ENCODE results near the gene GPR153.

The GPR153 gene

DNA sequence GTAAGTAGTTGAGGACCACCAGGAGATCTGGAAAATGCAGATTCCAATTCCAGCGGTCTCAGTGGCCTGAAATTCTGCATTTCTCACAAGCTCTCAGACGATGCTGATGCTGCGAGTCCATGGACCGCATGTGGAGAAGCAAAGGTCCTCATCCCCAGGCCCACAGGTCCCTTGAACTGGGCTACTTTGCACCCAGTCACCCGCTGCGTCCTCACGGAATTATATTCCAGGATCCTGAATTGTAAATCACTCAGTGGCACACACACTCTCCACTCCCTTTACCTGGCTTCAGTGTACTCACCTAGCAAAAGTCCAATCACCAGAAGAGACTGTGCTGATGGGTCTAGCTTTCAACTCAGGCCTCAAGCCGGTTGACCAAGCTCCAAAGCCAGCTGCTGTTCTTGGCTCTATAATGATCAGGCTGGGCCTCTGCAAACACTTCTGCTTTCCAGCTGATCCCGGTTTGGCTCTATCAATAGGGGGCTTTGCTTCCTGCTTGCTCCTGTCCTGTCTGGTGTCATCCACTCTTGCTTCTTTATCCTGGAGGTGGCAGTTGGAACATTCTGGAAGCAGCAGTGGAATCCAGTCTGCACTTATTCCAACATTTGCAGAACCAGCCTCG lies 60.6 kb downstream of the GPR153 start:
- no peak for DNase-seq (ENCODE audit: low read depth in 2 of 2)

DNA sequence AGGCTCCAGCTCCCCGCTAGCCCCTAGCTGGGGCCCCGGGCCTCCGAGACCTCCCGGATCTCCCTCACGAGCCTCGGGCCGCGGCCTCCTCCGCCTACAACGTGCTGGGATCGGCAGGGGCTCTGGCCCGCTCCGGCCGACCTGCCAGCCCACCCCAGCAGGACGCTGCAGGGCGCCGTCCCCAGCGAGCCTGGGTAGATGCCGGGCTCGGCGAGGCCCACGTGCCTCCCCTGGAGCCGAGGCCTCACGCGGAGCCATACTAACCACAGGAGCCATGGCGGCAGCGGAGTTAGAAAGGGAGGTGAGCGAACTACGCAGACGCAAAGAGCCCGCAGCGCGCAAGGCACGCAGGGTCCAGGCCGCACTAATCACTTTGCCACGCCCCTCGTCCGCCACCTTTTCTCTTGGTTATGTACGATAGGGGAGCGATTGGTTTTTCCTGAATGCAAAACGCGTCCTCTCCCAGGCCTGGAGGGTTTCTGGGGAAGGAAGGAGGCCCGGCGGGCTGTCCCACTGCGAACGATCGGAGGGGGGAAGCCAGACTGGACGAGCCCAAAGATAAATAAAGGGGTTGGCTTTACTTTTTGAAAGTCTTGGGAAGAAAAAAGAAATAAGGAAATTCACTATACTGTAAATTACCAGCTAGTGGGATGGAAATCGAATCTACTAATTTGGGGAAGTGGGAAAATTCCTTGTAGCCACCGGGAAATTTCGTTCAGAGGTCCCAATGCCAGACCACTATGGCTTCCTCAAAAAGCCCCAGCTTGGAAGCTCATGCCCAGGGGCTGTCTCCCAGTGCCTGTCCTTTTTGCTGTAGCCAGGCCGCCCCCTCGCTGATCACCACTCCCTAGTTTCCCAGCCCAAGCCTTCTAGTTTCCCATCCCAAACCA lies 61.4 kb downstream of the GPR153 start, which contains the start of gene RPL22:
Gene RPL22, minus strand, starts transcription at position 298 of the 890 bp plus-strand sequence. Its CDS starts 22 bp downstream, at position 276.
- peak; percentile 91 to 93 for DNase-seq (ENCODE audit: low read depth in 2 of 2)

DNA sequence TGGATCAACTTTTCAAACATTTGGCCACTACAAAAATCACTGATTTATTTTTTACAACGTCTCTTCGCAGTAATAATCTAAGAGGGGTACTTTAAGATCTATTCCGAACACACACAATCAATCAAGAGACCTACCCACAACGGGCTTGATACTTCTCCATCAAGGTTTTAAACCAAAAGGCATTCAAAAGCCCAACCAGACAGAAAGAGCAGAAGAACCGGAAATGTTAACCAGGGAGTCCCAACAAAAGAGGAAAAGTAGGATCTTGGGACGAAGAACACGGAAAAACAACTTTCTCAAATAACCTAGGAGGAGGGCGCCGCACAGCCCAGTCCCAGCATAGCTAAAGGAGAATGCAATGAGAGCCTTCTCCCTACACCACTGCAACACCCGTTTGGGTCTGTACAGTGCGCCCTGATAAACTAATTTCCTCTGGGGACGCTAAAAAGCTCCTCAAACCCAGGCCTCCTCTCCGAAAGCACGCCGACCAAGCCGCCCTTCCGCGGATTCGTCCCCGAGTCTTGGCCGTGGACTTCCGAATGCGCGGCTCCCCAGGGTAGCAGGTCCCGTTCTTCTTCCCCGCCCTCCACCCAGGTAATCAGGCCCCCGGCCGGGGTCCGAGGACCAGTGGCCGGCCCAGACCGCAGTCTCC lies 62.1 kb downstream of the GPR153 start:
- no peak for DNase-seq (ENCODE audit: low read depth in 2 of 2)

DNA sequence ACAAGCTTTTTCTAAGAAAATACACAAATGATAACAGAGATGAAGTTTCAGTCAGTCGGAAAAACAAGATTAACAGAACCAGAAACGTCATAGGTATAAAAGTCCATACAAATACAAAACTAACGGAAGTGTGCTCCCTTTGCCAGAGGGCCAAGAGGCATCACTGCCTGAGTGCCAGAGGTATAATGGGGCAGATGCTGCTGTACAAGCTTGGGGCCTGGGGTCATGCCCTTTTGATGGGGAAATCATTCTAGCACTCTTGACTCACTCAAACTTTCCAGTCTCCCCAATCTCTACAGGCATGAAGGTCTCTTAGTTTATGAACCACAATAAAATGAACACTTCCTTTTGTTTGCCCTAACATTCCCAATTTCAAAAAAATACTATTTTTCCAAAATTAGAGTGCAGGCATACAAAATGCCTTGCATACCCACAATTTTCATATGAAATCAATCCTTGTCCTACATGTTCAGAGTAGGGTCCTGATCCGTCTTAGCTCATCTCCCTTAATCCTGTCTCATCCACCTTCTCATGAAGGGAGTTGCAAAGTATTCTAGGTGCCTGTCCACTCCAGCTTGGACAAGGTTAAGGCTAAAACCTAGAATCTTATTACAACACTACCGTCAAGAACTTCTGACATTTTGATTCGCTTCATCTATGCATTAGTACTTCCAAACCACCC lies 63.0 kb downstream of the GPR153 start:
- DNase-seq (ENCODE audit: low read depth in 2 of 2), result no peak

All from stimulated activated CD4-positive, alpha-beta T cell treated with anti-CD3 and anti-CD28 coated beads, Interleukin-1b, Interleukin-23, amount 100 ng/mL, for 1 hour (primary cell).